AG08396 (cell line): ENCODE data around the gene MSL3B.
"Not testable (repeated sequence)": the region's sequence is repeated elsewhere in the genome, so short reads cannot be mapped to it uniquely, and the experiment has no call there.

Experiments used
- DNase-seq: peaks from one replicate; pipeline ENCODE4 v3.0.0; 2012; ENCODE audit warnings: low spot score, mixed read lengths

The MSL3B gene

DNA sequence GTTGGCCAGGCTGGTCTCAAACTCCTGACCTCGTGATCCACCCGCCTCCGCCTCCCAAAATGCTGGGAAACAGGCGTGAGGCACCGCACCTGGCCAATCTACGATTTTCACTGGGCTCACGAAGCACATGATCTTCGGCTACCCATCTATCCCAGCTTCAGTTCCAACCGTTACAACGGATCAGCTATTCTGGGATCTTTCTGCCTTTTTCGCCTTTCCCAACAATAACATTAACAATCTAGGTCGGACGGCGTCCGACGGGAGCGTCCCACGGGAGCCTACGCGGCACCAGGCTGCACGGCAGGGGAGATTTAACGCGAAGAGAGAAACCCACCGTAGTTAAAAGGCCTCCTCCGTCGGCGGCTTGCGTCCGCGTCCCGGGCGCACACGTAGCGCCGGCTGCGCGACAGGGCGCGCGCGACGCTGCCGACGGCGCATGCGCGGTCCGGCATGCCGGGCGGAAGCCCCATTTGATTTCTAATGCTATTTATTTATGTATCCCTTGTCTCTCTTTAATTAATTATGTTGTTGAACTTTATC, at the start of gene MSL3B:
TSS of gene MSL3B (minus strand) at position 394 of the 540 bp plus-strand sequence.
- peak; percentile 73 for DNase-seq

DNA sequence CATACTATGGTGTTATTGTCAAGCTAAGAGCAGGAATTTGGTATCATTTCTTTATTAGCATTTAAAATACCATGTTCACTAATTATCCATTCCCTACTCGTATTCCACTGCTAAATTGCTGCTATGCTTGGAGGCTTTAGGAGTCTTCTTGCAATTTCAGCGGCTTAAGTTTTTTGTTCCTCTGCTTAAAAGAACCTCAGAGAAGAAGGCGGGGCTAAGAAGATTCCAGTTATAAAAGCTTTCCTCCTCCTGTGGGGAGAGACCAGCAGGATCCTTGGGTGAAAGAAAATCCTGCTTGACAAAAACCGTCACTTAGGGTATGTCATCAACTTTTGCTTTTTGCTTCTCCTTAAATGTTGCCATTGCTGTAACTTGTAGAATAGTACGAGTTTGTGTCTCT, 48.9 kb upstream of the MSL3B start, which contains the start of gene TRPM8:
TSS of gene TRPM8 (plus strand) at position 258 of the 400 bp plus-strand sequence. CDS start 9,165 bp downstream, outside the sequence.
- DNase-seq = no peak

DNA sequence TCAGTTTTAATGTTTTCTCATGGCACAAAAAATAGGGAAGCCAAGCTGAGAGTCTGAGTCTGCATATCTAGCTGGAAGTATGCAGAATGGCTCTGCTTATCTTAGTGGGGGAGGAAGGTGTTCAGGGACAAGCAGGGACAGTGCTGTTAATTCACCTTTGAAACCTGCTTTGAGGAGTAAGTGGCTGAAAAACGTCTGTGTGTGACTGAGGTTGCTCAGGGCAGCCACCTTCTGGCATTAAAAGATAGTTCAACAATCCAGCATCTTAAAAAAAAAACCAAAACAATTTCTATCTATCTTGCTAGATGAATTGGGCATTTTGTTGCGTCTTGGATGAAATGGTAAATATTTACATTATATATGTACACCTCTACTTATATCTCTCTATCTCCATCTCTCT, 46.9 kb upstream of the MSL3B start:
- no peak for DNase-seq

DNA sequence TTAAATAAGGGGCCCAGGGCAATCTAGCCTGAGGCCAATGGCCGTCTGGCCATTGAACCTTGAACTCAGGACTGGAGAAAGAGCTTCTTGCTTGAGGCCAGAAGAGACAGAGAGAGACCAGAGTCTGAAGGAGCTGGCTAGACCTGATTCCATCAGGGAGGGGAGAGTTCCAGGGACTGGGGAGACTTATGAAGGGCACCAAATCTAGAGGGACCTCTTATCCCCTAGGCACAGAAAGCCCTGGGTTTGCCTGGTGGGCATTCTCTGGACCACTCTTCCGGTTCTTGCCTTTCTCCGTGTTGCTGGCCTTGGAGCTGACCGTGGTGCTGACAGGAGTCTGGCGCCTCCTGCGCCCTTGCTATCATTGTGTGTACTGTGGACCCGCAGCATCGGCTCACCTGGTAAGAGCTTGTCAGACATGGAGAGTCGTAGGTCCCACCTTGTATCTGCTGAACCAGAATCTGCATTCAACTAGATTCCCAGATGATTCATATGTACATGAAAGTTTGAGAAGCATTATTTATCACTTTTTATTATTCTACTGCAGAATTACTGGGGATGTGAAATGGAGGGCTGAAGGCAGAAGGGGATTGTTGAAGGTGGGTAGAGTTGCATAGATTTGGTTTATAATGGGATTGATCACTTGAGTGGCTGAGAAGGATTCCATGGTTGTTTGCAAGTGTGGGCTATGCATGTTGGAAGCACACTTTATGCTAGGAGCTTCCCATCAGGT, 44.7 kb upstream of the MSL3B start:
- peak; percentile 58 for DNase-seq

DNA sequence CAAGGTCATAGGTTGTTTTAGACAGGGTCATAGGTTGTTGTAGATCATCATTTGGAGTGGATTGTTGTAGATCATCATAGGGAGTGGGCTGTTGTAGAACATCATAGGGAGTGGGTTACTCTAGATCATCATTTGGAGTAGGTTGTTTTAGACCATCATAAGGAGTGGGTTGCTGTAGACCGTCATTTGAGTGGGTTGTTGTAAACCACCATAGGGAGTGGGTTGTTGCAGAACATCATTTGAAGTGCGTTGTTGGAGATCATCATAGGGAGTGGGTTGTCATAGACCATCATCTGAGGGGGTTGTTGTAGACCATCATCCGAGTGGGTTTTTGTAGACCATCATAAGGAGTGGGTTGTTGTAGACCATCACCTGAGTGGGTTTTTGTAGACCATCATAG, 39.4 kb upstream of the MSL3B start:
- no peak for DNase-seq

DNA sequence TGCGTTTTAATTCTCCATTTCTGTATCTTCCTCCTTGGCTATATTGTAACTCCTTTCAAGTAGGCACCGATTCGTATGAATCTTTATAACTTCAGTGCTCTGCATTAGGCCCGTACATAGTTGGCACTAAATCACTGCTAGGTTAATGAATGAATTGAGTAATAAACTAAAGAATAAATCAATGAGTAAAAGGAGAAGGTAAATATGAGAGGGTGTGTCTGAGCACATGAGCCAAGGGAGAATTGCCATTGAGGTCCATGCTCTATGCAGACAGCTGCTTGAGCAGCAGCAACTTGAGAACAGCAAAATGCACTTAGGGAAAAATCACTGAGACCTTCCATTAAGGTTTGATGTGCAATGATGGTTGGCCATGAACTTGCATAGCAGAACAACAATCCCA, 37.8 kb upstream of the MSL3B start:
- no peak for DNase-seq

DNA sequence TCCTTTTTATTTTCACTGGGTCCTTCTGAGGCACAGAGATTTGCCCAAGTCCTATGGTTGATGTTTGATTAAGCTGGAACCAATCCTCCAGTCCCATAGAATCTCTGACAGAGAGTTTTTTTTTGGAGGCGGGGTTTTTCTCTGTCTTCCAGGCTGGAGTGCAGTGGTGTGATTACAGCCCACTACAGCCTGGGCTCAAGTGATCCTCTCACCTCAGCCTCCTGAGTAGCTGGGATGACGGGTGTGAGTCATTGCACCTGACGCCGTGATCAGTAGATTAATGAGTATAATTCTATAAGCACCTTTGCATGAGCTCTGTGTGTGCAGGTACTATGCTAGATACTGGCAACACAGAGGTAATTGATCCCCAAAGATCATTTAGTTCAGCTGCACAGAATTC, 33.7 kb upstream of the MSL3B start:
- DNase-seq = no peak

DNA sequence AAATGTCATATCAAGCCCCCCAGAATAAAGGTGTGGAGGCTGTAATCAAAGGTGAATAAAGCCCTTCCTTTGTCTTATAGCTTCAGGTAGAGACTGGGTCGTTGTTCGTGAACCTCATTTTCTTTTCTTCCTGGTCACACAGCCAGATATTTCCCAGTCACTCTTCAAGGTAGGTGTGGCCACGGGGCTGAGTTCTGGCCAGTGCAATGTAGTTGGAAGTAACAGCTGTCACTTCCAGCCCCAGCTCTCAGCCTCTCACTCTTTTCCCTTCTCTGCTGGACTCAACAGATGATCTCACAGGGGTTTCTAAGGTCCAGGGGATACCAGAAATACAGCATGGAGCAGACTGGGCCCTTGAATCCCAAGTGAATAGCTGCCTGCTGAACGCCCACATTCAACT, 33.2 kb upstream of the MSL3B start:
- DNase-seq = no peak

DNA sequence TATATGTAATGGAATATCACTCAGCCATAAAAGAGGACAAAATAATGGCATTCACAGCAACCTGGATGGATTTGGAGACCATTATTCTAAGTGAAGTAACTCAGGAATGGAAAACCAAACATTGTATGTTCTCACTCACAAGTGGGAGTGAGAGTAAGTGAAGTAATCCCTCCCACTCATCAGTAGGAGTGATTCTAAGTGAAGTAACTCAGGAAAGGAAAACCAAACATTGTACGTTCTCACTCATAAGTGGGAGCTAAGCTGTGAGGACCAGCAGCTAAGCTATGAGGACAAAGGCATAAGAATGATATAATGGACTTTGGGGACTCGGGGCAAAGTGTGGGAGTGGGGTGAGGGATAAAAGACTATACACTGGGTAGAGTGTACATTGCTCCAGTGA, 28.1 kb upstream of the MSL3B start:
- not testable (repeated sequence) for DNase-seq

DNA sequence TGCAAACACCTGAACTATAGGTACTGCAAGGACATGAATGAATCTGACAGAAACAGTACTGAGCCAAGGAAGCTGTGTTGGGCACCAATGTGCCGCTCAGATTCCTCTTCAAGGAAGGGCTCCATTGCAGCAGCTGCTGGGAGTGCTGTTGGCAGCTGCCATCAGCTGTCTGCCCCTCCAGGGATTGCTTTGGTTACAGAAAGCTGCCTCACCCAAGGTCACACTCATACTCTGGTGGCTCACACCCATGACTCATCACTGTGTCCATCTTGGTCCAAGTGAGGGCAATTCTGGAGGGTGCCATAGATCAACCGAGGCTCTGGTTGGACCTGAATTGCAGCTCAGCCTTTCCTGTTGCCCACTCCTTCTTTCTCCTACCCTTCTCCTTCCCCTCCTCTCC, 24.6 kb upstream of the MSL3B start:
- no peak for DNase-seq

DNA sequence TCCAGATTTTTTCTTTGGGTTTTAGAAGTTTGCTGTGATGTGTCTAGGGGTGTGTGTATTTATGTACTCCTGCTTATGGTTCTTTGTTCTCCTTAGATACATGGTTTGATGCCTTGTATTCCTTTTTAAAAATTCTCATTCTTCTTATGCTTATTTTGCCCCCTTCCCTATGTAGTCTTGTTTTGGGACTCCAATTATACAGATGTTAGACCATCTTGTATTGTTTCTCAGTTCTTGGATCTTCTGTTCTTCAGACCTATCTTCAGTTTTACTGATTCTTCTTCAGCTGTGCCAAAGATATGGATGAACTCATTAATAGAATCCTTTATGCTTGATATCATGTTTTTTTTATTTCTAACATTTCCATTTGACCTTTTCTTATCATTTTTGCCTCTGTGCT, 14.2 kb upstream of the MSL3B start:
- DNase-seq = no peak

DNA sequence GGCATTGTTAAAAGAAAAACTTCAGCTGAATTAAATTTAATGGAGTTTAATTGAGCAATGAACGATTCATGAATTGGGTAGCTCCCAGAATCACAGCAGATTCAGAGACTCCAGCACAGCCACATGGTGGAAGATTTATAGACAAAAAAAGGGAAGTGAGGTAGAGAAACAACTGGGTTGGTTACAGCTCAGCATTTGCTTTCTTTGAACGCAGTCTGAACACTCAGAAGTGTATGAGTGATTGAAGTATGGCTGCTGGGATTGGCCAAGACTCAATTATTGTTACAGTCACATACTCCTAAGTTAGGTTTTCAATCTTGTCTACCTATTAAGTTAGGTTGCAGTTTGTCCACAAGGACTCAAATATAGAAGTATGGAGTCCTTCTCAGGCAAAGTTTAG, 3.9 kb upstream of the MSL3B start:
- DNase-seq = not testable (repeated sequence)

DNA sequence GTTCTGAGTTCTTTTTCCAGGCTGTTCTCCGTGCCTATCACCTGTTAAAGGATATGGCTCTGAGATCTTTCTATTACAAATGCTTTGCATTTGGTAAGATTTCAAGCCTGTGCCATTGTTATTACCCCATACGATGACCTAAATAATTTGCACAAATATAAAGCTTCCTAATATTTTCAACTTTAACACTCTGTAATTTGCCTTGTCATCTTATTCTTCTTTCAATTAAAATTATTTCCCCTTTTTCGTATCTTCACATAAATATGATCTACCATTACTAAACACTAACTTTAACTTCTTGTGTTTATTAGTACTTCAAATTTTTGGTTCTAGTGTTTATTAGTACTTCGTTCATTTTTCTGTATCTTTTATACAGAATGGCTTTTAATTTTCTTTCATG, 3.2 kb upstream of the MSL3B start:
- no peak for DNase-seq

DNA sequence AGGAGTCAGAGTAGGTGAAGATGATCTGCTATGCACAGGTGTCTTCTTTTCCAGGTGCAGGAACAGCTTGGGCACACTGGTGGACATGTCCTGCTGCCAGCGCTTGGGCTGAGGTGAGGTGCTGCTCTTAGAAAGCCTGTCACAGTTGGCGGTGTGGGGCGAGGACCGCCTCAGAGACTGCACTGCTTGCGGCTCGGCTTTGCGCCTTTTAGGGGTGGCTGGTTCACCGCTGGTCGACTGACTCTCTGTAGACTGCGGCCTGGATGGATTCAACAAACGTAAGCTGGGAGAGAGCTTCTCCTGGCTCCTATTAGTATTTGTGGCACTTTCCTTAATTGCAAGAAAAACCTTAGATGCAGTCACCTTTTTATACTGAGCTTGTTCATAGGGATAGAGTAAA, 1.7 kb downstream of the MSL3B start:
- DNase-seq = no peak

DNA sequence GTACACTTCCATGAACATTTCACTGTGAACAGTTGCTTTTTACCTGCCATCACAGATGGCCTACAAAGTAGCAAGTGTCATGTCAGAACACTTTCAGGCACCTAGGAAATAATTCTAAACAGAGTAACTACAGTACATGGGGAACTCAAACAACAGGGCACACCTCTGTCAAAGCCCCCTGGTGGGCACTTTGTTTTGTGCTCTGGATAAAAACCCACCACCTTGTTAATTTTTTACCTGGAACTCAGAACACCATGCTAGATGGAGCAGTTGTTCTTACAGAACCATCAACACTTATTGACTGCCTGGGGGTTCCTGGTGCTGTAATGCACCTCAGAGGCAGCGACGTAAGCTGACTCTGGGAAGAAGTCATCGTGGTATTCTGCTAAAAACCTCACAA, 2.3 kb downstream of the MSL3B start:
- DNase-seq = no peak

DNA sequence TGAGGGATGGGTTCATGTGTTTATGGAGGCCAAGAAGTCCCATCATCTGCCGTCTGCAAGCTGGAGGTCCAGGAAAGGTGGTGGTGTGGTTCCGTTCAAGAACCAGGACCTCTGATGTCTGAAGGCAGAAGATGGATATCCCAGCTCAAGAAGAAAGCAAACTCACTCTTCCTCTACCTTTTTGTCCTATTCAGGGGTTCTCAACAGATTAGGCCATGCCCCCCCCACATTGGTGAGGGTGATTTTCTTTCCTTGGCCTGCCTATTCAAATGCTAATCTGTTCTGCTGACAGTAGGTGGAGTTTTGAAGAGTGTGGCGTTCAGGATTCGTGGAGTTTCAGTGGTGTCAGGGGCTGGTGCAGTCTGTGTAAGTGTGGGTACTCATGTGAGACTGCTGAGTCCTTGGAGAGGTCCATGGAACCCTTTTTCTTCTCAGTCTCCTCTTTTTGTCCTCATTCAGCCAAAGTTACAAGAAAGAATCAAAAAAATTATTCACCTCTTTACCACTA, 5.9 kb downstream of the MSL3B start:
- DNase-seq = no peak

DNA sequence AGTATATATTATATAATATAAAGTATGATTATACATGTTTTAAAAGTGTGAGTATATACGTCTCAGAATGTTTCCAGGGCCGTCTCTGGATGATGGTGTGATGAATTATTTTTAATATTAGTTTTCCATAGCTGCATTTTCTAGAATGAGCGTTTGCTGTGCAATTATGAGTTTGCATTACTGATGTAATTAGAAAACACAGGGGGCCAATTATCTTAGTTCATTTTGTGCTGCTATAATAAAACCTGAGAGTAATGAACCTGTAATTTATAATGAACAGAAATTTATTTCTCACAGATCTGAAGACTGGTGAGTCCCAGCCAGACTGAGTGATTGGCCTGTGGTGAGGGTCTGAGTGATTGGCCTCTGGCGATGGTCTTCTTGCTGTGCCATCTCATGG, 9.9 kb downstream of the MSL3B start:
- no peak for DNase-seq

DNA sequence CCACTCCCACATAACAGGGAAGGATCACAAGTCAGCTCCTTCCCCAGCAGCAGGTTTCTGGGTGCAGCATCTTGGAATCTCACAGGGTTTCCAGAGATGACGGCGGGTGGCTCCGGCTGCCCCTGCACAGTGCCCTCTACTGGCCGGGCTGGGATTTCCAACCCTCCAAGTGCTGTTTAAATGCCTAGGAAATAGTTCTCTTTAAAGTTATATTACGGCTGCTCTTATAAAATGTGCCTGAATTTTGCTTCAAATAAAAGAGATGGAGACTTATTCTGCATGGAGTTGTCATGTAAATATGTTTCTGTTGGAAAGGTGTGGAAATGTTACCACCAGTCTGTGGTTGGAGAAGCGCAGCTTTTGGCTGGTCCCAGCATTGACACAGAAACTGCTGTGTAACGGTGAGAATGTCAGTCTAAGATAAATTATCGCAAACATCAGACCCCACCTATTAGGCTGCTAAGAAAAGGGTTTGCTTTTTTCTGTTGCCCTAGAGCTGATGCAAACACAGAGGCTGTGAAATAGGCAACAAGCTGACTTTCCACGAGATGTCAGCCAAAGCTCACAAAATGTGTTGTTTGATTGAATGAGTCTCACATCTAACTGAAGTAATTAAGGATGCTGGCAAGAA, 10.6 kb downstream of the MSL3B start:
- DNase-seq = peak; percentile 41

DNA sequence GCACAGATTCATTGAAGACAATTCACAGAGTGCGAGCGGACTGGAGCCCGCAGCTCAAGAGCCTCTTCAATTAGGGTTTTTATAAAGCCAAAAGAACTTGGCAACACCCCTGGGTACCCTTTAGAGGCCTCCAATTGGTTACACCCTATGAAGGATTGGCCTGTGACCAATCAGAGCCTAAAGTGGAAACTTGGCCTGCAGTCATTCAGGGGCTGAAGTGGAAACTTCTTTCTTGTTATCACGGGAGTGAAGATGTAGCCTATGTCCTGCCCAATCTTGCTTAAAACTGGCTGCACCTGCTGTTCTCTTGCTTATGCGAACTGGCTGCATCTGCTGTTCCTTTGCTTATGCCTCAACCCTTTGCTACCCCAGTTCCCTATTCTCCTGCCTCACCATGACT, 12.0 kb downstream of the MSL3B start:
- no peak for DNase-seq

DNA sequence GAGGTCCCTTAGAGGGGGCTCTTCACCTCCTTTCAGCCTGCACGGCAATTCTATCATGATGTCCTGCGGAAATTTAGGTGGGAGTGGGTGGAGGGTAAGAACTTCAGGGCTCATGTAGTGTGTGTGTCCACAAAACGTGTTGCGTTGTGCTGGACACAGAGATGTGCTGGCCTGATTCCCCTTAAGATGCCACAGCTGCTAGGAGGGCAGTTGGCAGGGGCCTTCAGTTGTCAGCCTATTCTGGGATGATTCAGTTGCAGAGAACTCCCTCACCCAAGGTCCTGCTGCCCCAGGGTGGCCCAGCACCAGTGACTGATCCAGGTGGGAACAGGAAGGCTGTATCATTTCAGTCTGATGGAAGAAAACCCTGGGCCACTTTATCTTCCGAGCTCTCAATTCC, 12.8 kb downstream of the MSL3B start:
- no peak for DNase-seq

DNA sequence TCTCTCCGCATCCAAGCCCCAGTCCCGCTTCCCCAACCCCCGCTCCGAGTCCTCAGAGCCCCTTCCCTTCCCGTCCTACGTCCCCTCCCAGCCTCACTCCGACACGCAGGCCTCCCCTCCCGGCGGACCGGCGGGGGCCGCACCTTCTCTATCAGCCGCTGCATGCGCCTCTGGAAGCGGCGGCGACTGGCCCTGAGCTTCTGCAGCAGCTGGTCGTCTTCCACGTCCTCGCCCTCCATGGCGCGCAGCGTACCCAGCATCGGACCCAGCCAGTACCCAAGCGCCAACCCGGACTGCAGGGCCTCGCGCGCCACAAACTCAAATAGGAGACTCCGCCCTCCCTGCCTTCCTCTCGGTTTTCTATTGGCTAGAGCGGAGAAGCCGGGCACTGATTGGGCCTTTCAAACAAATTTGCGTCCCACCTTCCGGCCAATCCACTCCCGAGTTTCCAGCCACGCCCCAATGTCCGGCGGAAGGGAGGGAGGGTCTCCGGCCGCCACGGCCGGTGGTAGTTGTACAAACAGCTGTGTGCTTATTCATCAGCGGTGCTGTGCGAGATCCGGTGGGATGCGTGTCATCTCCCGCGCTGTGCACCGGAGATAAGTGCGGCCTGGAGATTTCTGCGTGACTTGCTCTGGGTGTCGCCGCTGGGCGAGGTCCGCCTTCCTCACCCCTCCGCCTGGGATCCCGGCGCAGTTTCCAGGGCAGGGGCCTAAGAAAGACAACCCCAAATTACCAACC, 13.8 kb downstream of the MSL3B start, which contains the start of gene HJURP:
TSS of gene HJURP (minus strand) at position 295 of the 741 bp plus-strand sequence. CDS start at position 260, 35 bp downstream.
- peak; percentile 99 for DNase-seq

DNA sequence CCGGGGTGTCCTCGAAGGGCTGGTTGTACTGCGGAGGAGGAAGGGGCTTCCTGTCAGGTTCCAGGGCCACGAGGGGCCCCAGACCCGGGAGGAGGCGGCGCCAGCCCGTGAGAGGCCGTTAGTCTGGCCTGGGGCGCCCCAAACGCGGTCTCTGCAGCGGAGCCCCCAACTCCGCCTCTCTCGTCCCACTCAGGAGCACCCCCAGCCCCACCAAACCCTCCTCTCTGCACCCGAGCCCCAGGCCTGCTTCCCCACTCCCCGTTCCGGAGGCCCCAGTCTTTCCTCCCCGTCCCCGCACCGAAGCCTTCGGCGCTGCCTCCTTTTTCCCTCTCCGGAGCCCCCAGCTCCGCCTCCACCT, 14.3 kb downstream of the MSL3B start:
- no peak for DNase-seq

DNA sequence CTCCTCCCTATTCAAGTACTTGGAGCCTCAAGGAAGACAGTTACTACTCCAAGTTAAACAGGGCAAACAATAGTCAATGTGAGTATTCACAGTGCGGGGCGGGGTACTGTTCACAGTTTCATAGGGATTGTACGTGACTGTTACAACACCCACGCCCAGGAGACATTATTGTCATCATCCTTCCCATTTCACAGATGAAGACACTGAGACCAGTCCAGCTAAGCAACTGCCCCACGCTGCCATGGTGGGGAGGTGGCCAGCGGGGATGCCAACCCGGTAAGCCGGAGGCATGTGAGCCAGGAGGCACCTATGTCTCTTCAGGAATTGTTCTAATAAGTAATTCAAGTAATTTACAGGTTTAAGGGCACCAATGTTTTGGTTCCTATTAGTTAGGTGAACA, 14.8 kb downstream of the MSL3B start:
- no peak for DNase-seq
